Measurements from ENCODE around the gene ZNF132.
"Not testable (repeated sequence)": the region's sequence is repeated elsewhere in the genome, so short reads cannot be mapped to it uniquely, and the experiment has no call there.

Gene ZNF132

DNA sequence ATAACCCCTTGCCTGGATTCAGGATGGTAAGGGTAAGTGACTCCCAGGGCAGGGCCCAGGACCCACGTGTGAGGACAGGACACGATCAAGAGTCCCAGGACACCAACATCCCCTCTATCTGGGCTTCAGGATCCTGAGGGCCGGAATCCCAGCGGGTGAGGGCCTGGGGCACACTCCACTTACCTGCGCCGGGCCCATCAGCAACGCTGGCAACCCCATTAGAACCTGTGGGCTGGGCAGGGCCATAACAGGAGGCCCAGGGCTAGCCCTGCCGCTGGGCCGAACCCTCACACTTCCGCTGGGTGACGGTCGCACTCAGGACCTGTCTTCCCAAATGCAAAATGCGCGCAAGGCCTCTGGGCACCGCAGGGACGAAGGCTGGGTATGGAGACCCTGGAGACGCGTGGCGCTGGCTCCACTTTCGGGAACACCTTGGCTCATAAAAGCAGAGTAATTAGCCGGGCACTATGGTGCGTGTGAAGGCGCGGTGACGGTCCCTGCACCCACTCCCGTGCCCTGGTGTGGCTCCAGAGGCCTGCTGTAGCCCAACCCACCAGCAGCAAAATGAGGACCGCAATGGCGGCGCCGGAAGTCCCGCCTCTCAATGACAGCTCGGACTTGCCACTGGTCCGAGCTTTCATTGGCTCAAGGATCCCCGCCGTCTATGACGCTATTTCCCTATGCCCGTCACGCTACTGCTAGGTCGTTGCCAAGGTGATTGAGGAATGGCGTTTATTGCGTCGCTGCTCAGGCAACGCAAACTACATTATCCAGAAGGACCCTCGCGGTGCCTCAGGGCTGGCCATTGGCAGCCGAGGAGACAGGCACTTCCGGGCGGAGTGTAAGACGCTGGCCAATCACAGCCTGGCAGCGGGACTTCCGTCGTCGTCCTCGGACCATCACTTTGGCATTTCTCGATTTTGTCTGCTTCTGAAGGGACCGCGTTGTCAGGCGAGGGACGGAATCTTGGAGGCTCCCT lies at the start of gene ZNF132:
Gene ZNF132 (minus strand): TSS at position 578 of the 979 bp plus-strand sequence. CDS start 332 bp downstream, at position 246.
- DNase-seq: no peak

DNA sequence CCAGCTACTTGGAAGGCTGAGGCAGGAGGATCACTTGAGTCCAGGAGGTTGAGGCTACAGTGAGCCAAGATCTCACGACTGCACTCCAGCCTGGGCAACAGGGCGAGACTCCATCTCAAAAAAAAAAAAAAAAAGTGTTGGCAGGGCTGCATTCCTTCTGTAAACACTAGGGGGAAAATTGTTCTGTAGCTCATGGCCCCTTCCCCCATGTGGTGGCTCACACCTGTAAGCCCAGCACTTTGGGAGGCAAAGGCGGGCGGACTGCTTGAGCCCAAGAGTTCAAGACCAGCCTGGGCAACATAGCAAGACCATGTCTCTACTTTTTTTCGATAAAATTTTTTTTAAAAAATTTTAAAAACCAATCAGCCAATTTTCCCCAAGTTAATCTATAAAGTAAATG lies 44.4 kb upstream of the ZNF132 start:
- DNase-seq: not testable (repeated sequence)

DNA sequence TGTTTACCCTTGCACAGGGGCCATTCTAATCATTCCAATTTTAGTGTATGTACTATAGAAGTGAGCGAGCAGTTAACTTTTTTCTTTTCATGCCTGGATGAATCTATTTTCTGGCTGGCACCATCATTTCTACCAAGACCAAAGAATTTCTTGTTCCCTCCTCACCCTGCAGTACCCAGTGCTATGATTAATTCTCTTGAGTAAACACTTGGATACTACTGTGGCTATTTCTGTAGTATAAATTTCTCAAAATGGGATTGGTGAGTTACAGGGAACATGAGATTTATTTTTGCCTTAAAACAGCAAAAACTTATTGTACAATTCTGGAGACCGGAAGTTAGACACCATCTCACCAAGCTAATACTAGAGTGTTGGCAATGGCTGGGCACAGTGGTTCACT lies 43.8 kb upstream of the ZNF132 start:
- DNase-seq: no peak

DNA sequence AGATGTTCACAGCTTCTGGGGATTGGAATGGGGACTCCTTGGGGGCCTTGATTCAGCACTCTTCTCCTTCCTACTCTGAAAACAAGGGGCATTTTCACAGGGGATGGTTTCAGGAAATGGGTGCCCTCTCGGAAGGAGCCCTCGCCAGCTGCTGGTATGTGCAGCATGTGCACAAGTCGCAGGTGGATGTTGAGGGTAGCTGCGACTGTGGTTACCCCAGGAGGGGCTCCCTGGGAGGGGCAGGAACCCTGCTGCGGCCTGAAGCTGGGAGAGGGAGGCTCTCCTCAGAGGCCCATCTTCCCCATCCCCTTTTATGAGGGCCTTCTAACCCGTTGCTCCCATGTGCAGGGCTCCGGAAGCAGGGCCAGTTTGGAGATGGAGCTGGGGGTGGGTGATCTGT lies 42.4 kb upstream of the ZNF132 start:
- DNase-seq: no peak

DNA sequence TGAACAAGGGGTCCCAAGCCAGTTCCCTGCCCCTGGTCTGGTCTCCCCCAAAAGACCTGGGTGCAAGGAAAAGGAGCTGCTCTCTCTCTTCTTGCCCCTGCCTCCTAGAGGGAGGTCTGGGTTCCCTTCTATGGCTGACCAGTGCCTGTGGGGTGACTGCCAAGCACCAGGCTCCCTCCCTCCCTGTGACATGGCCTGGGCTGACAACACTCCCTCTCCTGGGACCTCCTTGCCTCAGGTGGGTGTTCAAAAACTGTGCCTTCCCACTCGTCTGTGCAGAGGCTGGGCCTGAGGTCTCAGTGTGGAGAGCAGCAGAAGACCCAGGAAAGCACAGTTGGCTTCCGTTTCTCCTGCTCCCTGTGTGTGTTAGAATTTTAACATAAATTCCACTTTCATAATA lies 40.9 kb upstream of the ZNF132 start:
- DNase-seq: no peak

DNA sequence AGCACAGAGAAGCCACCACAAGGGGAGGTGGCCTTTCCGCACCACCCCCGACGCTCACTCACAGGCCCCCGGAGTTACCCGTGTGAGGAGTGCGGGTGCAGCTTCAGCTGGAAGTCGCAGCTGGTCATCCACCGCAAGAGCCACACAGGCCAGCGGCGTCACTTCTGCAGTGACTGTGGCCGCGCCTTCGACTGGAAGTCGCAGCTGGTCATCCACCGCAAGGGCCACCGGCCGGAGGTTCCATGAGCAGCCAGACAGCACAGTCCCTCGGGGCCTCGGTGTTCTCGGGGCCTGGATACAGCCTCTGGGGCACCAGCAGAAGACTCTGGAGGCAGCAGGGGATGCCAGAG lies 40.5 kb upstream of the ZNF132 start:
- DNase-seq: no peak

DNA sequence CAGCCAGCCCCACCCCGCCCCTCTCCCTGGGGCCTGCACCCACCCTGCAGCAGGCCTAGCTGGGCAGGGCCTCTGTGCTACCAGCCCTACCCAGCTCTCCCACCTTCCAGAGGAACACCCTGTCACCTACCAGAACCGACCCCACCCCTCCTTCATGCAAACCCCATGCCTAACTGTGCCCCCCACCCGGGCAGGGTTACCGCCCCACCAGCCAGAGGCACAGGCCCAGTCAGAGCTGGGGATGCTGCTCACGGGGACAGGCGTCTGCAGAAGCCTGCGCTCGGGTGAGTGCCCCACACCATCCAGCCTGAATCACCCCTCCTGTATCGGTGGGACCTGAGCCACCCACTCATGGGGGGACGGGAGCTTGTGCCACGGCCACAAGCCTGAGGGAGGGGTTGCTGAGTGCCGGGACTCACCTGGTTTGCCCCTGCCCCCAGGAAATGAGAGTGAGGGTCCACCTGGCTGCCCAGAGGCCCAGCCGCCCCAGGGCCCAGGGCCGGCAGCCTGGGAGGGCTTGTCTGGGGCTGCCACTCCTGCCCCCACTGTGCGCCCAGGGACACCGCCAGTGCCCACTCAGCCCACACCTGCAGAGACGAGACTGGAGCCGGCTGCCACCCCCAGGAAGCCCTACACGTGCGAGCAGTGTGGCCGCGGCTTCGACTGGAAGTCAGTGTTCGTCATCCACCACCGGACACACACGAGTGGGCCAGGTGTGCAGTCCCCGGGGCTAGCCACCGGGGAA lies 40.0 kb upstream of the ZNF132 start:
- DNase-seq: no peak

DNA sequence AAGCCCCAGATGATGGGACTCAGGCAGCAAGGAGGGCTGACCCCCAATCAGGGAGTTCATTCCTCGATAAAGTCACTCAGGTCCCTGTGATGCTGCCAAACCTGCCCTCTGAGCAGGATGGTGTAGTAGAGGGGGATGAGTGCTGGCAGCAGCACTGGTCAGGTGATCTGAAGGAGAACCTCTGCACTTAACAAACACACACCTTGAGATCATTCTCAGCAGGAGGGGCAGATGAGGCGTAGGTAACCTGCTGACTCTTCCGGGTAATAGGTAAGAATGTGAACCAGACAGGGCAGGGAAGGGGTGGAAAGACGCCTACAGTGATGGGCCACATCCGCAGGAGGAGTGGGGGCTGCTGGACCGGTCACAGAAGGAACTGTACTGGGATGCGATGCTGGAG lies 39.4 kb upstream of the ZNF132 start:
- DNase-seq: no peak

DNA sequence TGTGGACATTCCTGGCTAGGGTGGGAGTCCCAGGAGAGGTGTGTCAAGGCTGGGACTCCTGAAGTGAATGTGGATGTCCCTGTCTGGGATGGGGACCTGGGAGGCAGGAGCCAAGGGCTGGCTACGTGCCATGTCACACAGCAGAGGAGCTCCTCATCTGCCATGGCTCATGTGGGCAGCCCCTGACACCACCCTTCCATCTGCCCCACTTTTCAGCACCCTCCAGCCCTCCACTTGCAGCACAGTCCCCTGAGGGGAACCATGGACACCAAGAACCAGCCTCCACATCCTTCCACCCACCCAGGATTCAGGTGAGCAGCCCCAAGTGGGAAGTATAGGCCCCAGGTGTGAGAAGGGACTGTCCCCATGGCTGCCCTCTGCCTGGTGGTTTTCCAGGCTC lies 37.9 kb upstream of the ZNF132 start:
- no peak for DNase-seq

DNA sequence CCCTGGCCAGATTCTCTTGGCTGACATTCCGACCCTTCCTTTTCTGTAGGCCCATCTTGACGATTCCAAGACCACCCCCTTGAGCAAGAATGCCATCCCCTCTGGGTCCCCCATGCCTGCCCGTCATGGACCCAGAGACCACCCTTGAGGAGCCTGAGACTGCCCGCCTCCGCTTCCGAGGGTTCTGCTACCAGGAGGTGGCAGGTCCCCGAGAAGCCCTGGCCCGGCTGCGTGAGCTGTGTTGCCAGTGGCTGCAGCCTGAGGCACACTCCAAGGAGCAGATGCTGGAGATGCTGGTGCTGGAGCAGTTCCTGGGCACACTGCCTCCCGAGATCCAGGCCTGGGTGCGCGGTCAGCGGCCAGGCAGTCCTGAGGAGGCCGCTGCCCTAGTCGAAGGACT lies 37.2 kb upstream of the ZNF132 start:
- no peak for DNase-seq

DNA sequence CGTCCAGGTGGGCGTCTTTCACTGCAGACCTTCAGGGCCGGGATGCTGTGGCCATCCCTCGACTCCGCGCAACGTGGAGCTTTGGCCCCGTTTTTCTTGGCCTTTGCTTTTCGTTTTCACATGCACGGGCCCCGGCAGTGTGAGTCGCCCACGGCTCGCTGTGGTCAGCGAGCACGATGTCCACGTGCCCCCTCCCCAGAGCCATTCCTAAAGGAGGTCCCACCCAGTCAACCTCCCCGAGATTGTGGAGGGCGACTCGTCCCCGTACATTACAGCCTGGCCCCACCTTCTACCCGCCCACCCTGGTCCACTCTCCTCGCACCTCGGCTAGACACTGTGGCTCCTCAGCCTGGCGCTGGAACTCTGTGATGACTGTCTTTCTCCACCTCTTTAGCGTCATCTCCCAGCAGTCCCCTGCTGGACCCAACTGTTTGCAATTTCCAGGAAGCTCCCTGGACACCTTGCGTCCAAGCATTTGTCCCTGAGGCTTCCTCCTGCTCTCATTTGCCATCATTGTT lies 36.6 kb upstream of the ZNF132 start:
- DNase-seq: no peak

DNA sequence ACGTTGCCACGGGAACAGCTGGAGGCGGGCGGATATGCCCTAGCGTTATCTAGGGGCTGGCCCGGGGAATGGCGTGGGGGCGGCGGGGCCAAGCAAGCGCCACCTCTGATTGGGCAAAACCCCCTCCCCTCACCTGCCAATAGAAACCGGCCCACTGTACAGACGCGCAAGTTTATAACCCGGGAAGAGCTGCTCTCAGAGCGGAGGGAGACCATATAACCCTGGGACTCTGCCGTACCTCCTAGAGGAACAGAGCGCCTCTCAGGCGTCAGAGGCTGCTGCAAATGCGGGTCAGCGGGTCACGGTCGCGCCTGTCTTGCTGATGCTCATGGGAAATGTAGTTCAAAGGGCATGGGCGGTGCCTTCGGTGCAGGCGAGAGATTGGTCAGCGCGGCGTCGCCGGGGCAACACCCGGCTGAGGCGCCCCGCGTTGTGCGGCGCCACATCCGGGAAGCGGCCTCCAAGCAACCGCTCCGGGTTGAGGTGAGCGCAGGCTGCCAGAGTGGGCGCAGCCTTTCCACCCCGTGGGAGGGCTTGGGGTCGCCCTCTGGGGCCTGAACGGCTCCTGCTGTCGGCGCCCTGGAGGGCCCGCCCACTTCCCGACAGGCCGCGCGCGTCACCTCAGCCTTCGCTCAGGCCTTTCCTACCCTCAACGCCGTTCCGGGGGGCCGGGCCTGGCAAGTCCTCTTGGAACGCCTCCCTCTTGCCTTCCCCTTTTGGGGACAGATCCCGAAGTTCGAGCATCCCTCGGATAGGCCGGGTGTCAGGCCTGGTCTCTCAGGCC lies 36.0 kb upstream of the ZNF132 start, which contains the start of gene ZNF446:
Gene ZNF446 (plus strand): TSS at position 639 of the 784 bp plus-strand sequence. CDS start 867 bp downstream, outside the sequence.
- peak; percentile 95 to 96 for DNase-seq

DNA sequence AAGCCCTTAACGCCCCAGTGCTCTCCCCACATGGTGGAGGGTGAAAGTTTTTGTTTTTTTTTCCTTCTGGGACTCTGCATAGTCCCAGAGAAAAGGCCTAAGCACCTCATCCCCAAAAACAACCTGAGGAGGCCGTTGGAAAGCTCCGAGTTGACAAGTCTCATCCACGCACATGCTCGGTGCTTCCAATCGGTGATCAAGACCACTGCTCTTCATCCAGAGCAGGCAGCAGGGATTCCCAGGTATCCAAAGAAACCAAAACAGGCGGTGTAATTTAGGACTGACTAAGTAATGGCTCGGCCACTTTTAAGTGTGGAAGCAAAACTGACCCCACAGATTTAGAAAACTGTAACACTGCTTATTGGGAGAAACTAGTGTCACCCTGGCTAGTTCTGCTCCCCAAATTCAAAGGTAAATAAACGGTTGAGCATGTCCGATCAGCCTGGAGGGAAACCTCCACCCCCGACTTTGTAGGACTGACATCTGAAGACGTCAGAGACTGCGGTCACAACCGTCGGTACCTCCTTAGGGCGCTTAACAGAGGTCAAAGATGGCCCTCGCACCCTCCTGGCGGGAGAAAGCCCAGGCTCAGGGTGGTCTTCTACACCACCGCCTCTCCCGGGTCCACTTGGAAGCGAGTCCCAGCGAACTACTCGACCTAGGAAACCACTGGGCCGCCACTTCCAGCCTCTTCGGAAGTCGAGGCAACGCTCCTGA lies 35.2 kb upstream of the ZNF132 start:
- no peak for DNase-seq

DNA sequence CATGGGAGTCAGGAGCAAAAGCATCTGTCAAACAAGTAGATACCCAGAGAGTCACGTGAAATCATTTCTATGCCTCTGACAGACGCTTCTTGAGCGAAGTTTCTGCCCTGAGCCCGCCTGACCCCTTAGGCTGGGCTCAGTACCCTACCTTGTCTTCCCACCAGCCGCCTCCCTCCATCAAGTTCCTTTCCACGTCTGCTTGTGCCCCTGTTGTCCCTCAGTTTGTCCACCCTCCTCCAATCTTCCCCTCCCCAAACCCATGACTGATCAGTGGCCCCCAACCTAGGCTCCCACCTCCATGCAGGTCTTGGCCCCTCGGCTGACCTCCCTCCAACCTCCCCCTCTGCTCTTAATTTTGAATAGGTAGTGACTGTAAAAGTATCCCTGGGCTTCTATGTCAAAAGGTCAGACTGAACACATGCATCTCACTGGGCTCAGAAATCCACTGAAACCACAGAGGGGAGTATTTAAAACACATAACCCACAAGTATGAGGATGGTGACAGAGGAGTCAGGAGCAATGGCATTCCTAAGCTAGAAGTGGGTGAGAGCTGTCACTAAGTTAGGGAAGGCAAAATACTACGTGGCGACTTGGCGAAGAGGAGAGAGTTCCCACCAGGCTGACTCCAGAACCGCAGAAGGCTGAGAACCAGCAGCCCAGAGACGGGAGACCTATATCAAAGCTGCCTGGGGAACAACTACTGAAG lies 34.5 kb upstream of the ZNF132 start:
- DNase-seq: no peak

DNA sequence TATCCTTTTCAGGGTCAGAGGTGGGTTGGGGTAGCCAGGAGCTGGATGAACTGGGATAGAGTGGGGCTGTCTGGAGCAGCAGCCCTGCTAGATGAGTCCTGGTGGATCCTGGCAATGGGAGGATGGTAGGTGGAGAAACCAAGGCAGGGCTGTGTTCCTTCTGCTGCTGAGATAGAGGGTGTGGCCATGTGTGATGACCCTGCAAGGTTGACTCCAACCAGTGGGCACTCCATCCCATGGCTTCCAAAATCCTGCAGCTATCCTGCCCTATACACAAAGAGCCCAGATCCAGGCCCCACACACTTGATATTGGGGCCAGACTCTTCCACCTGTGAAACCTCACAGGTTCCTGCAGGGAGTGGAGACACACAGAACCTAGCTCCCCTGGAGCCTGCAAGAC lies 33.8 kb upstream of the ZNF132 start:
- no peak for DNase-seq

DNA sequence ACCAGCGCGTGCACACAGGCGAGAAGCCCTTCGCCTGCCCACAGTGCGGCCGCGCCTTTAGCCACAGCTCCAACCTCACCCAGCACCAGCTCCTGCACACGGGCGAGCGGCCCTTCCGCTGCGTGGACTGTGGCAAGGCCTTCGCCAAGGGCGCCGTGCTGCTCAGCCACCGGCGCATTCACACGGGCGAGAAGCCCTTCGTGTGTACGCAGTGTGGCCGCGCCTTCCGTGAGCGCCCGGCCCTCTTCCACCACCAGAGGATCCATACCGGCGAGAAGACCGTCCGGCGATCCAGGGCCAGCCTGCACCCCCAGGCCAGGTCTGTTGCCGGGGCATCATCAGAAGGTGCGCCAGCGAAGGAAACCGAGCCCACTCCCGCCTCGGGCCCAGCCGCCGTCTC lies 31.8 kb upstream of the ZNF132 start:
- no peak for DNase-seq

DNA sequence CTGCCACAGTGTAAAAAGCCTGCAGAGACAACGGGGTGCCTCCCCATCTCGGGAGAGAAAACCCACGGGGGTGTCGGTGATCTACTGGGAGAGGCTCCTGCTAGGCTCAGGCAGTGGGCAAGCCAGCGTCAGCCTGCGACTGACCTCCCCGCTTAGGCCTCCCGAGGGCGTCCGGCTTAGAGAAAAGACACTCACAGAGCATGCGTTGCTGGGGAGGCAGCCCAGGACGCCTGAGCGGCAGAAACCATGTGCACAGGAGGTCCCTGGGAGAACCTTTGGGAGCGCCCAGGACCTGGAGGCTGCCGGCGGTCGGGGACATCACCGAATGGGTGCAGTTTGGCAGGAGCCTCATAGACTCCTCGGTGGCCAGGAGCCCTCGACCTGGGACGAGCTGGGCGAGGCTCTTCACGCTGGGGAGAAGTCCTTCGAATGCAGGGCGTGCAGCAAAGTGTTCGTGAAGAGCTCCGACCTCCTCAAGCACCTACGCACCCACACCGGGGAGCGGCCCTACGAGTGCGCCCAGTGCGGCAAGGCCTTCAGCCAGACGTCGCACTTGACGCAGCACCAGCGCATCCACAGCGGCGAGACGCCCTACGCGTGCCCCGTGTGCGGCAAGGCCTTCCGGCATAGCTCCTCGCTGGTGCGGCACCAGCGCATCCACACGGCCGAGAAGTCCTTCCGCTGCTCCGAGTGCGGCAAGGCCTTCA lies 31.0 kb upstream of the ZNF132 start:
- not testable (repeated sequence) for DNase-seq

DNA sequence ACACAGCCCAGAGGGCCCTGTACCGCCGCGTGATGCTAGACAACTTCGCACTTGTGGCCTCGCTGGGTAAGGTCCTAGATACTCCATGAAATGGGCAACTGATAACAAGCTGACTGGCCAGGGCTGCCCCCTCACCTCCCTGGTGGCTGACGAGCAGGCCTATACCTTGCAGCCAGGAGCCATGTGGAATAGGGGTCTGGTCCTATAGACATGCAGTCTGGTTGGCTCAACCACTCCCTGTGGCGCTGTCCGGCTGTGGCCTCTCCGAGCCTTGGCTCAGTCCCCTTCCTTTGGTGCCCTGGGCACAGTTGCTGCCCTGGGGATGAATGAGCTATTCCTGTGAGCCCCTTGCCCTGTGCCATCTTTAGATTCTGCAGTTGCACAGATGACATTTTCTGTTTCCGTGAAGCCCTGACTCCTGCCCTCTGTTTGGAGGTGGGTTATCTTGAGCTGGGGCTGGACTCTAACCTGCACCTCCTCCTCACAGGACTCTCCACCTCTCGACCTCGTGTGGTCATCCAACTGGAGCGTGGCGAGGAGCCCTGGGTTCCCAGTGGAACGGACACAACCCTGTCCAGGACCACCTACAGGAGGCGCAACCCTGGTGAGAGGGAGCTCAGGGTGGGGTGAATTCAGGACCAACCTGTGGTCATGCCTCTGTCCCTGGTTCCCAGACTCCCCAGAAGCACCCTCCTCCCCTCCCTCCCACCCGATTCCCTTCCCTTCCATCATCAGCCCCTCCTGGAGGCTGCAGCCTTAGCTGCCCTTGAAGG lies 29.5 kb upstream of the ZNF132 start:
- DNase-seq: no peak

DNA sequence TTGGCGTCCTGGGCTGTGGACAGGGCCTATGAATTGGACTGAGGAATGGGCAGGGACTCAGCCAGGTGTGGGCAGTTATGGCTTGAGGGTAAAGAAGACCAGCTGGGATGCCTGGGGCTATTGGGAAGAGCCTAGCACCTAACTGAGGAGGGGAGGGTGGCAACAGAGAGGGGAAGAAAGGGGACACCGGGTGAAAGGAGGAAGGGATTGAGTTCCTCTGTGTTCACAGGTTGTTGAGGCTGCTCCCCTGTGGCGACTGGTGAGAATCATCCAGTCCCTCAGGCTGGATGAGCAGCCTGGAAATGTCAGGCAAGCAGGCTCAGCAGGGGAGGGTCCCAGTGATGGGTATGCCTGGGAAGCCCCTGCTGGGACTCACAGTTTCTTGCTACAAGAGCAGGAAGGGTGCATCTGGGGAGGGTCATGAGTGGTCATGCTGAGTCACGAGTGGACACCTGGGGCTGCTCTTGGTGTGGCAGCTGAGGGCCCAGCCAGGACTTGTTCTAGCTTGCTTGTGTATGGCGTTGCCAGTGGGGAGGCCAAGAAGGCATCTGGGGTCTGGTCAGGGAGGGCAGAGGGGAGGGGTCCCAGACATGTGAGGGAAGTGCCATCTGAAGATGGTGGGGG lies 28.4 kb upstream of the ZNF132 start:
- peak; percentile 3 to 6 for DNase-seq
